HL-60/S4 treated with retinoic acid at 250 ng/mL for 4 days and 3 days (cell line): ENCODE data around the gene KCNAB3.

Experiments used
- in situ Hi-C: fragments of 300-500 bp; cut with MboI; formaldehyde crosslinking; loops from 2 replicates; pipeline ENCODE4 v1.7.0; 2022; ENCODE audit warnings: low sequenced_read_pairs

The KCNAB3 gene

DNA sequence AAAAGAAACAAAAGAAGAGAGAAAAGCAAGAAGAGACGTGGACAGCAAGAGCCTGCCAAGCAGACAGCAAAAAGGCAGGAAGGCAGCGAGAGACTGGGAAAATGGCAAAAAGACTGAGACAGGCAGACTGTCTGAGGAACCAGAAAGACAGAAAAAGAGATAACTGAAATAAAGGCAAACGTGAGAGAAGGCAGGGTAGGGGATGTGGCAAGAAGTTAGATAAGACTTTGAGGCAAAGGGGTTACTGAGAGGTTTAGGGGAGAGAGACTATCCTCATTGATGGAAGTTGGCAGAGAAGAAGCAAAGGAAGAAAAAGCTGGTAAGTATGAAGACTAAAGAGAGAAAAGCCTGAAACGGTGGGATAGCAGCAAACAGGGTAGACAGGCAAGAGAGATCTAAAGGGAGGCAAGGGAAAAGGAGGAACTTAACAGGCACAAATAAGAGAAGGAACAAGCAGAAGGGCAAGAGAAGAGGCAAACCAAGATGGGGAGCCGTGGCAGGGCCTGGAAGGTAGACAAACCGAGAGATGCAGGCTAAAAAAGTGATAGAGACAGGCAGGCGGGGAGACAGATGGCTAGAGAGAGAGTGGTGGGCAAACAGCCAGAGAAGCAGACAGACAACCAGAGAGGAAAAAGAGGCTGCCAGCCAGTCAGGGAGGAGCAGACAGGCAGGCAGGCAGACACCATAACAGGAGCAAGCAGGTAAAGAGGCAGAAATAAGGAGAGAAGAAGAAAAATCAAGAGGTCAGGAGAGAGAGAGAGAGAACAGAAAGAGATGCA, 48.2 kb downstream of the KCNAB3 start:
- in situ Hi-C loops = no loop called here

DNA sequence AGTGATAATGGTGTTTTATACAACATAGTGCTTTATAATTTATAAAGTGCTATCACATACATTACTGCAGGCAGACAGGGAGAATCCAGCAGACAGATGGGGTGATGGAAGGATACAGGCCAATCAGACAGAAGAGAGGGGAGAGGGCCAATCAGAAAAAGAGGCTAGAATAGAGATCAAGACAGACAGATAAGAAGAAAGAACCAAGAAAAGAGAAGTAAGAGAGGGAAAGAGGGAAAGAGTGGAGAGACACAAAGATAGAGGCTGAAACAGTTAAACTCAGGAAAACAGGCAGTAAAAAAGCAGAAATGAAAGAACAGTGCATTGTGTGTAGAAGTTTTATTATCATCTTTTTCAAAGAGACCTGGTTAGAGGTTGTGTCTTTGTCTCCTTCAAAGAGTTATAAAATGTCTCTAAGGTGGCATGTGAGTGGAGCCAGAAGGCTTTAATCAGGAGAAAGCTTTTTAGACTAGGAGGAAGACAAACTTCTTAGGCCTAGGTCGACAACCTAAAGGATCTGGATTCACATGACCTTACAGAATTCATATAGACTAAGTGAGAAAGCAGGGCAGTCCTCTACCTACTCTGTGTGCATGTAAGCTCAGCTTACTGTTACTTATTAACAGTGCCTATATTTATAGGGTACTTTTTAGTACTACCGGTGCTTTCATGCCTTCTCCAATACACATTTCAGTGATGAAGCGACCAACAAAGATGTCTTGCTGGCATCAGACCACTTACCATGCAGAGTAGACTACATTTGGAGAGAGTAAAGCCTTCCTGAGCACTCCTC, 49.4 kb downstream of the KCNAB3 start:
- in situ Hi-C loops = no loop called here

- in situ Hi-C loops = no loop called here
These were observed 51.4 kb downstream of the KCNAB3 start for GRCh38 chr17:7878234-7878633.

GRCh38 chr17:7875804-7876370, 53.8 kb downstream of the KCNAB3 start:
- in situ Hi-C loops = no loop called here

DNA sequence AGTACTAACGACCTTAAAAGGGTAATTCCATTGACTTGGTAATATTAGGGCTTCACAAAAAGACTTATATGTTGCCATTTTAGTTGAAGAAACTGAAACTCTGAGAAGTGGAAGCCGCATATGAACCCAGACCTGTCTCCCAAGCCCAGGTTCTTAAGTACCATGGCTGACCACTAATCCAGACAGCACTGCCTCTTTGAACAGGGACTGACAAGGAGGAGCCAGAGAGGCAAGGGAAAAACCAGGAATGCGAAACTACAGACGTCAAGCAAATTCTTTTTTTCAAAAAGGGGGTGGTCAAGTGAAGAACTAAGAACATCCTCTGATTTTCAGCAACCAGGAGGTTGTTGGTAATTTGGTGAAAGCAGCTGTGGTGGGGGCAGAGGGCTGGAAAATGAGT, 56.6 kb downstream of the KCNAB3 start:
- in situ Hi-C loops = no loop called here
